HG02938 (cell line): Measurements from ENCODE around the gene SYPL1.

Experiments
- ATAC-seq: cut with Tn5 transposase; IDR thresholded peaks from one replicate; pipeline ENCODE4 v1.9.1; 2021; ENCODE audit warnings: mild to moderate bottlenecking, moderate library complexity; ENCODE audit not compliant: unreplicated experiment

Gene SYPL1

DNA sequence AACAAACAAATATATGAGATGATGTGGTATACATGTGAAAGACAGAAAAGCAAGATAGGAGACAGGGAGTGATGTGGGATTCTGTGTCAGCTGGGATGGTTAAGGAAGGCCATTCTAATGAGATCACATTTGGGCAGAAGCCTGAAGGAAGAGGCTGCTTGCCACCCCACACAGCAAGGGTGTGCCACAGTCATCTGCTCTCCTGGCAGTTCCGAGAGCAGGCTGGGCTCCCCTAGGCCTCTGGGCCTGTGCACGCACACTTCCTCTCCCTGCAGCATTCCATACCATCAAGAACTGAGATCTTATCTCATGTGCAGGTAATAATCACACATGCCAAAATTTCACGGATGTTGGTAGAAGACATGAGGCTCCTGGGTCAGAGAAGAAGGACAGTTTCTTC is 43.1 kb downstream of the SYPL1 start:
- ATAC-seq: no peak

GRCh38 chr7:106068538-106068961 is 43.6 kb downstream of the SYPL1 start:
- ATAC-seq: no peak

GRCh38 chr7:106067678-106068077 is 44.4 kb downstream of the SYPL1 start:
- no peak for ATAC-seq

GRCh38 chr7:106065575-106066500 is 46.3 kb downstream of the SYPL1 start:
- no peak for ATAC-seq

DNA sequence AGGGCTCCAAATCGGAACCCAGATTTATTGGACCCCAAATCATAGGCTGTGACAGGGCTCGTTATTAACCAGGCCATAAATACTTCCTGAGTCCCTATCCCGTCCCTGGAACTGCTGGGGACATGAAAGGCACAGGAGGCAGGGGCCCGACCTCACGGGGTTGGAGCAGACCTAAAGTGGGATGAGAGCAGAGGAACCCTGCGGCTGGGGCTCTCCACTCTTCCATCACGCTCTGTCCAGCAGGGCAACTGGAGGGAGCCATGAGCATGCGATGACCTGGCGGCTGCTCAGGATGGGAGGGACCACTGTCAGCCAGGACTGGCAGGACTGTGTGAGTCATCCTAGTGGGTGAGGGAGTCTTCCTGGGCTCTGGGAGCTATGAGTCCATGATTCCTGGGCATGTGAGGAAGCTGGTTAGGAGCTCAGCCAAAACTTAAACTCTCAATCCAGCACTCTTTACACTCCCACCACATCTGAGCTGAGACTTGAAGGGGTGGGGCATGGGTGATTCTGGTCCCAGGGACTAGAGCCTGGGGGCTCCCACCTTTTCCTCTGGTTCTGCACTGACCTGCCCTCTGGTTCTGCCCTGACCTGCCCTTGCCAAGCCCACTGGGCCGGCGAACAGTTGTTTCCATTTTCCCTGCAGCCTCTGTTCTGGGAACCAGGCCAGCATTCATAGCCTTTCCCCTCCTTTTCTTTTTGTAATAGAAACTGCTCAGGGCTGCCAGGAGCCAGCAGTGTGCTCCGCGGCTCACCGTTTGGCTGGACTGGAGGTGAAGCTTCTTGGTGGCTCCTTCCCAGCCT is 47.1 kb downstream of the SYPL1 start:
- ATAC-seq: no peak

DNA sequence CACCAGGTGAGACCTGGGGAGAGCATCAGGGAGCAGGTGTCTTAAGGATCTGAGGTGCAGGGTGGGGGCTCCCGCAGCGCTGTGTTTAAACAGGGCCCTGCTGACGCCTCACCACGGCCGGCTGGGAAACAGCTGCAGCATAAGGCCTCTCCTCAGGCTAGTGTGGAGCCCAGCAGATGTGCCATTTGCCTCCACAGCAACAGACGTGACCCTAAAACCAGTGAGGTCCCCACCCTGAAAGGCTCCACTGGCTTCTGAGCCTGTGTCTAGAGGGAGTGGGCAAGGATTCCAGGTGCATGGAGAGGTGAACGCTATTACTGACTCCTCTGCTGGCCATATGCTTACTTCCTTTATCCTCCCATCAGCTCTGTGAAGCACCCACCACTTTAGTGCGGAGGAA is 47.8 kb downstream of the SYPL1 start:
- ATAC-seq: no peak

DNA sequence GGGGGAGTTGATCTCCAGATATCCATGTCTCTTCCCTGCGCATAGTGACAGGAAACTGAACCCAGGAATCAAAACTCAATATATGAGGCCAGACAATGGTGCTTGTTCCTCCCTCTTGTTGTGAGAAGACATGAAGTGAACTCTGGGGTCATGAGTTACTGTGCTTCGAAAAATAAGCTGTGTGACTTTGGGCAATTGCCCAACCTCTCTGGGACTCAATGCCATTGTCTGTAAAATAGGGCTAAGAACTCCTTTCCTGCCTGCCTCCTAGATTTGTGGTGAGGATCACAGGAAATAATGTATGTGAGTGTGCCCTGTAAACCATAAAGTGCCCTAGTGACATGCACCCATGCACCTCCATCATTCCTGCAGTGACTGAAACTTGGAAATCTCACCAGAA is 48.4 kb downstream of the SYPL1 start:
- ATAC-seq: no peak

- ATAC-seq: no peak
Observed at GRCh38 chr7:106063024-106063423, 49.1 kb downstream of the SYPL1 start.

DNA sequence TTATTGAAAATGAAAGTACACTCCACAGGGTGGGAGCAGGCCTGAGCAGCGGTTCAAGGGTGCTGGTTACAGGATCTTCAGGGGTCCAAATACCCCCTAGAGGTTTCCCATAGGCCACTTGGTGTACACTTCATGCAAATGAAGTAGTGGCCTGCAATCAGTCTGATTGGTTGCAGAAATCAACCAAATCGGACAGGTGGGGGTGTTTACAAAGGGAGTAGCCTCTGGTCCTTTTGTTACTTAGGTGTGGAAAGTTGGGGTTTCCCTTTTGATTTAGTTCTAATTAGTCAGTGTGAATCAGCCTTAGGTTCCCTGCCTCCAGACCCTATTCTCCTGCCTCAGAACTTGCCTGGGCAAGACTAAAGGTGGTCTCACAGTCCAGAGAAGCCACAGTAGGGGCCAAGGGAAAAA is 49.6 kb downstream of the SYPL1 start:
- no peak for ATAC-seq

- ATAC-seq: no peak
Observed at GRCh38 chr7:106062006-106062405, 50.1 kb downstream of the SYPL1 start.

DNA sequence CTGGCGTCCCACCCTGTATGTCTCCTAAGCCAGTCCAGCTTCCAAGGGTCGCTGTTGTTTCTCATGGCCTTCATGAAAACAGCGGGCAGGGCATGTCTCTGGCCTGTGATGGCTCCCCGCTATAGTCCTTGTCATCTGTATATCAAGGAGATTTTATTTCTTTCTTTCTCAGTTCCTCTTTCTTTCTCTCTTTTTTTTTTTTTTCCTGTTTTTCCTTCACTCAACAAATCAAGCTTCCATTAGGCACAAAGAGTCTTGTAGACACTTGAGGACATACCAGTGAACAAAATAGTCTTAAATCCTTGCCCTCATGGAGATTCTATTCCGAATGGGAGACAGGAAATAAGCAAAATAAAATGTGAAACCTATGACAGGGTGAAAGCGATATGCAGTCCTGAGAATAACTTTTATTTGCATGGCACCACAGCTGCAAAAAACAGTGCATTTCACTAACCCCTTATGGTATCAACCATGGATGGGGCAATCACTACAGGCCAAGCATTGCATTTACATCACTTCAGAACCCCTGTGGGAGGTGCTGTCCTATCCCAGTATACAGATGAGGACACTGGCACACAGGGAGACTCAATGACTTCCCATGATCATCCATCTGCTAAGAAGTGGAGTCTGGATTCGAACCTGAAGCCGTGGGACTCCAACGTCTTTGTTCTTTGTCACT is 50.7 kb downstream of the SYPL1 start:
- peak; percentile 43 for ATAC-seq

DNA sequence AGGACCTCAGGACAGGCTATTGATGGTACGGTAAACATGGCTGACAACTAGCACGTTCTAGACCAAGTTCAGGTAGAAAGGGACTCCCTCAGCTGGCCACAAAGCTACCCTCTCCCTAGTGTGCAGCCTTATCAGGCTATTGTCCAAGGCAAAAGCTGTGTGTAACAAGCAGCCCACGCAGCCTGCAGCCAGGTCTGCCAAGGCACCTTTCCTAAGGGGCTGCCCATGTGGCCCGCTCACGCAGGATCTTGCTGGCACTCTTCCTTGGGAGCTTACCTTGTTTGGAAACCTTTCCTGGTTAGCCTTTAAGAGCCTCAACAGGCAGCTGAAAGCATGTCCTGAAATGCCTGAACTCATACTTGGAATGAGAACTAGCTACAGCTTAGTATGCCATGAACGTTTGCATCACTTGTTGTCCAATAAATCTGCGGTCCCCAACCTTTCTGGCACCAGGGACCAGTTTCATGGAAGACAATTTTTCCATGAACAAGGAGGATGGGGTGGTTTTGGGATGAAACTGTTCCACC is 51.7 kb downstream of the SYPL1 start:
- no peak for ATAC-seq

DNA sequence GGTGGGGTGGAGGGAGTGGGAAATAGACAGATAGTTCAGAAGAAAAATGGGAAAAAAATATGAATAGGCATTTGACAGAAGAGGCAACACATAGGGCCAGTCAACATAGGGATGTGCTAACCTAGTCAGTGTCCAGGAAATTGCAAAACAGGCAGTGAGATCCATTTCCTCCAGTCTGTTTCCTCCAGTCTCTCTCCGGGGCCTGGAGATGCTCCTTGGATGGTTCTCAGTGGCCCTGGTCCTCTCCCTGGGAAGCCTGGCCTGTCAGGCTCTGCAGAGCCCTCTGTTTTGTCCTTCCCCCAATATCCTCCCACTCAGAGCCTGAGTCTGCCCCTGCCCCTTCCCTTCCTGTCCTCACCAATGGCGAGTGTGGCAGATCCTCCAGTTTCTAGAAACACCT is 52.6 kb downstream of the SYPL1 start:
- ATAC-seq: no peak

DNA sequence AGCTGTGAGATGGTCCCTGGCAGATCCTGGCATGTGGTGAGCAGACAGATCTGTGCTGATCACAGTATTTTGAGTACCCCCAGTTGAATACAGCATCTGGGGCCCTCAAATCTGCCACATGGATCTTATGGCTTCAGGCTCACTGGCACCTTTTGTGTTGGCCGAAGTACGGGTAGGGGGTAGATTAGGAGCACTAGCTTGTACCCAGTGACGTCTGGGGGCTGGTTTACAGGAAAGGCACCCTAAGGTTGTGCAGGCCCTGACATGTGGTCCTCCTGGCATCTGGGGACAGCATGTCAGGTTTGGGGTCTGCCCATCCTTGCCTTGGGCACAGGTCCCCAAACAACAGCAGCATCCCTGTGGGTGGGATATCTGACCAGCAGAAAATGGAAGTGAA is 53.2 kb downstream of the SYPL1 start:
- no peak for ATAC-seq

- peak; percentile 46 for ATAC-seq
Observed at GRCh38 chr7:106057962-106058927, 53.9 kb downstream of the SYPL1 start.

DNA sequence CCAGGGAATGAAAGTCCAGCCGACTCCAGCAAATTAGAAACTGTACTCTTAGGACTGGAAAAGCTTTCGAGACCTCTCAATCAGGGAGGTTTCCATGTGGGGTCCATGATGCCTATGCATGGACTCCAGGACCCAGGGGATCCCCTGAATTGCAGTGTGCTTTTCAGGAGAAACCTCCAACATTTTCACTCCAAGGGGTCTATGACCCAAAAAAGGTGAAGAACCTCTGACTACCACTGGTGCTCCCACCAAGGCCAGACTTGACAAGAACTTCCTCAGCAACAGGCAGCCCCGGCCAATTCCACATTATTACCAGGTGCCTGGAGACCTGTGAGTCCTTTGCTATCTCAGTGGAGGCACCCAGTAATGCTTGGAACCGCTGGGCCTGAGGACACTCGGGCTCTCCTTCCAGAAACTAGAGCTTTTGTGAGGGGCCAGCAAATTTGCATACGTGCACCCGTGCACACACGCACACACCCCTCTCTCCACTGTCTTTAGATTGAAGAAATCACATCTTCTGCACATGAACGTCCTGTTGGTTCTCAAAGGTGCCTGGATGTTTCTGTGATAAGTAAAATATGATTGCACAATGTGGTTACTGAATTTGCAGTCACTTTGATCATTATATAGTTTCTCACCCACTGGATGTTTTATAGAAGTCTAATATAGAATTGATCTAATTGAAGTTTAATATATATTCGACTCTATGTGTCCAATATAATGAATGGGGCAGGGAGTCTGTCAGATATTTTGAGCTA is 54.7 kb downstream of the SYPL1 start:
- ATAC-seq: no peak

GRCh38 chr7:106056513-106057203 is 55.5 kb downstream of the SYPL1 start:
- peak; percentile 47 for ATAC-seq

DNA sequence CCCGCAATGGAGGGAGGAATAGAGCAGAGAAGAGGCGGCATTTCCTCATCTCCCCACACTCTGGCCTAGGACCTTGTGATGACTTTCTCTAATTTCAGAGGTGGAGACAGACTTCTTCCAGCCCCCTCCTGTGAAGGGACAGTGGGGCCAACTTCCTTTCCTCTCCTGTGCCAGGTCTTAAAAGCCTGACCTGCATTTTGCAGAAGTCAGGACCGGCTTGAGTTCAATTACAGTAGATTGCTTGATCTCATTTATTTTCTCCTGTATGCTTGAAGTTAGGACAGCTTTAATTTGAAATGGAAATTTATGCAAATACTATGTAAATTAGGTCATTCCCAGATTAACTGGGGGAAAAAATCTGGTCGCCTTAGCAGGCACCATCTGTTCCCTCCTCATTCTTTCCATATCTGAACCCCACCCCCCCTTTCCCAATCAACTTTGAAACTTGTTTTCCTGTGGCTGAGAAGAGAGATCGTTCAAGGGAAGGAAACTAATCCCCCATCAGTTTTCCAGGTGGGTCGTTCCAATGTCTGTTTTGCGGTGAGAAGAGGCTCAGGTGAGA is 57.1 kb downstream of the SYPL1 start:
- no peak for ATAC-seq
